K562 (cell line): Measurements from ENCODE around the gene MCEE. TPM values are rescaled to one million over a fixed set of nuclear protein-coding genes. Genes with fewer than 3 reads are reported as not detected.
"Not testable (repeated sequence)": the region's sequence is repeated elsewhere in the genome, so short reads cannot be mapped to it uniquely, and the experiment has no call there.

Source experiments
- ATAC-seq: fragments of 200-7000 bp; cut with Tn5 transposase; 3 replicates; pipeline ENCODE4 v1.9.1; 2020; ENCODE audit warnings: moderate library complexity
- BruUV-seq: library from RNA; stranded (reverse); fragments of 400-500 nt; replicated peaks from 2 replicates; lab custom pipeline; 2021; lab: Mats Ljungman, UMichigan
- CTCF ChIA-PET: fragments of 300-600 bp; formaldehyde crosslinking; extraction: SDS; loops from one replicate; lab custom pipeline; 2021; ENCODE audit warnings: low intra/inter-chr PET ratio; lab: Yijun Ruan, JAX
- POLR2A ChIA-PET: fragments of 300-600, 350-650 bp; sonication (Branson Sonifier 250); formaldehyde crosslinking; extraction: SDS; loops from one replicate; lab custom pipeline; 2021; ENCODE audit warnings: antibody characterized with exemption, inconsistent platforms; lab: Yijun Ruan, JAX
- DNase-seq, 4 experiments: peaks; one replicate each; pipeline versions ENCODE4 v3.0.0 to v3.0.0-alpha.2; 2011 to 2018; ENCODE audit warnings: low spot score in 3 of 4, mixed read lengths in 3 of 4; ENCODE audit errors: extremely low read depth in 1 of 4
- FAIRE-seq: peaks from 2 replicates; lab custom pipeline; 2011; peaks lifted over from hg19 to GRCh38; lab: Jason Lieb, UNC
- H2AFZ ChIP-seq: 2 replicates; pipeline ENCODE4 v1.6.0; 2011; ENCODE audit warnings: low read depth, low read length, control low read depth, inconsistent platforms
- H3K27ac ChIP-seq: fragments of 200-600 bp; 3 replicates; pipeline ENCODE4 v1.8.0; 2011; ENCODE audit warnings: low read depth, mild to moderate bottlenecking, control low read depth, inconsistent platforms, low read length, moderate library complexity, mixed read lengths; ENCODE audit errors: extremely low read depth
- H3K27me3 ChIP-seq, 2 experiments: fragments of 300-600 bp in 1 of 2; 2 replicates in 1 of 2; 3 replicates in 1 of 2; pipeline versions ENCODE4 v1.6.0 to v1.8.0; 2011; ENCODE audit warnings: inconsistent platforms in 2 of 2, low read length in 2 of 2, mild to moderate bottlenecking in 1 of 2, mixed read lengths in 1 of 2, moderate library complexity in 1 of 2; ENCODE audit not compliant: control insufficient read depth in 2 of 2, insufficient read depth in 2 of 2
- H3K36me3 ChIP-seq: fragments of 300-600 bp; 3 replicates; pipeline ENCODE4 v1.8.0; 2011; ENCODE audit warnings: mild to moderate bottlenecking, low read length, inconsistent platforms; ENCODE audit not compliant: control insufficient read depth, insufficient read depth
- H3K4me1 ChIP-seq, 2 experiments: fragments of 200-600 bp in 1 of 2; replicated peaks in 1 of 2; 2 replicates in 1 of 2; 3 replicates in 1 of 2; pipeline versions ENCODE4 v1.5.1 to v1.8.0; 2011; ENCODE audit warnings: inconsistent platforms in 2 of 2, low read length in 2 of 2, mild to moderate bottlenecking in 1 of 2, mixed read lengths in 1 of 2, moderate library complexity in 1 of 2; ENCODE audit not compliant: control insufficient read depth in 2 of 2, insufficient read depth in 2 of 2
- H3K4me2 ChIP-seq: 2 replicates; pipeline ENCODE4 v1.6.1; 2011; ENCODE audit warnings: low read length, control low read depth, inconsistent platforms, mixed read lengths; ENCODE audit not compliant: insufficient read depth
- H3K4me3 ChIP-seq: fragments of 200-600 bp; sonication (generic), shearing (Covaris generic); 2 replicates; pipeline ENCODE4 v1.5.1; 2016; ENCODE audit warnings: control low read depth, inconsistent platforms
- H3K79me2 ChIP-seq: fragments of 200-600 bp; 3 replicates; pipeline ENCODE4 v1.8.0; 2011; ENCODE audit warnings: low read length, inconsistent platforms; ENCODE audit not compliant: control insufficient read depth, insufficient read depth
- H3K9ac ChIP-seq, 2 experiments: 2 replicates each; pipeline versions ENCODE4 v1.6.0 to v1.6.1; 2011; ENCODE audit warnings: low read depth in 2 of 2, low read length in 2 of 2, control low read depth in 1 of 2, inconsistent platforms in 1 of 2, mild to moderate bottlenecking in 1 of 2, mixed read lengths in 1 of 2; ENCODE audit not compliant: insufficient read depth in 1 of 2
- H3K9me1 ChIP-seq: one replicate; pipeline ENCODE4 v1.6.0; 2011; ENCODE audit warnings: inconsistent platforms, mild to moderate bottlenecking, low read length, moderate library complexity; ENCODE audit not compliant: control insufficient read depth, insufficient read depth
- H3K9me3 ChIP-seq: replicated peaks from 2 replicates; pipeline ENCODE4 v1.5.1; 2011; ENCODE audit warnings: low read depth, low read length, inconsistent platforms; ENCODE audit not compliant: control insufficient read depth, insufficient read depth
- H4K20me1 ChIP-seq: replicated peaks from 2 replicates; pipeline ENCODE4 v1.6.1; 2011; ENCODE audit warnings: low read length, inconsistent platforms, mixed read lengths; ENCODE audit not compliant: control insufficient read depth, insufficient read depth
- CBFA2T3 ChIP-seq: fragments of 450-650 bp; IDR thresholded peaks from 2 replicates; pipeline ENCODE4 v1.6.1; 2017
- FOXJ3 ChIP-seq: sonication (generic); formaldehyde crosslinking; IDR thresholded peaks from 2 replicates; pipeline ENCODE4 v1.4.0; 2020; ENCODE audit warnings: mild to moderate bottlenecking, missing genetic modification reagents
- JUN ChIP-seq, 2 experiments: sonication (generic) in 1 of 2; formaldehyde crosslinking in 1 of 2; IDR thresholded peaks; 2 replicates each; pipeline versions ENCODE4 v1.6.1 to v1.8.0; 2012 to 2022; ENCODE audit warnings: borderline replicate concordance in 2 of 2, mild to moderate bottlenecking in 2 of 2, improper control_type of control experiment in 1 of 2, low read depth in 1 of 2, low read length in 1 of 2, missing genetic modification reagents in 1 of 2
- NFE2L1 ChIP-seq: fragments of 450-650 bp; IDR thresholded peaks from 2 replicates; pipeline ENCODE4 v1.6.1; 2016; ENCODE audit warnings: missing genetic modification characterization, low read depth, mild to moderate bottlenecking, missing compliant biosample characterization, moderate library complexity, borderline replicate concordance
- PHTF2 ChIP-seq: fragments of 250-450 bp; sonication (Bioruptor Pico); IDR thresholded peaks from 2 replicates; pipeline ENCODE4 v1.5.0; 2021; ENCODE audit warnings: mild to moderate bottlenecking
- POU5F1 ChIP-seq: fragments of 150-350 bp; IDR thresholded peaks from 2 replicates; pipeline ENCODE4 v1.6.1; 2014; ENCODE audit warnings: borderline replicate concordance, low read length, low read depth, mild to moderate bottlenecking; ENCODE audit not compliant: partially characterized antibody
- SMARCA5 ChIP-seq: fragments of 450-650 bp; IDR thresholded peaks from 2 replicates; pipeline ENCODE4 v1.6.1; 2016
- TRIM24 ChIP-seq, 2 experiments: fragments of 450-650 bp; IDR thresholded peaks; 2 replicates each; pipeline ENCODE4 v1.6.1; 2016
- ZFP1 ChIP-seq: fragments of 450-650 bp; formaldehyde crosslinking; IDR thresholded peaks from 2 replicates; pipeline ENCODE4 v1.4.0; 2020; ENCODE audit warnings: mild to moderate bottlenecking, mixed read lengths
- ZNF253 ChIP-seq: fragments of 250-450 bp; sonication (Bioruptor Pico); conservative IDR thresholded peaks from 2 replicates; pipeline ENCODE4 v1.6.1; 2021; ENCODE audit warnings: mild to moderate bottlenecking
- ZNF785 ChIP-seq: fragments of 250-450 bp; sonication (Bioruptor Pico); IDR thresholded peaks from 2 replicates; pipeline ENCODE4 v1.4.0; 2020; ENCODE audit warnings: mild to moderate bottlenecking
- ZSCAN29 ChIP-seq: fragments of 450-650 bp; IDR thresholded peaks from 2 replicates; pipeline ENCODE4 v1.6.1; 2017
- WGBS: fragments of 100-300 bp; shearing (Covaris generic); methylation state at CpG from one replicate; pipeline ENCODE4 v1.1.6; 2016; ENCODE audit warnings: low coverage, mixed read lengths; ENCODE audit not compliant: insufficient coverage; ENCODE audit errors: missing lambda C conversion rate; 5-methylcytosine and 5-hydroxymethylcytosine counted together
- in situ Hi-C: fragments of 300-500 bp; cut with MboI; formaldehyde crosslinking; loops from 4 replicates; pipeline ENCODE4 v1.15.0; 2018; ENCODE audit warnings: inconsistent platforms, mixed read lengths
- intact Hi-C: fragments of 100-400 bp; cut with micrococcal nuclease; formaldehyde crosslinking; loops from 2 replicates; pipeline ENCODE4 v1.14.2; 2022
- polyA plus RNA-seq, 8 experiments: library from polyadenylated mRNA; depleted of rRNA in 4 of 8; stranded (reverse) in 5 of 8; unstranded in 3 of 8; fragments of >200 nt; fragmentation: Nextera tagmentation in 2 of 8; fragmentation: Illumina TruSeq in 1 of 8; extraction: Ambion mirVana in 2 of 8; extraction: Trizol in 1 of 8; gene quantifications; 2 replicates each; pipeline versions ENCODE4 v1.2.1 to v1.2.3, GENCODE V29; 2011 to 2014; ENCODE audit warnings: inconsistent platforms in 1 of 8, missing spikeins in 1 of 8
- total RNA-seq, 7 experiments: library from RNA; depleted of rRNA in 6 of 7; stranded (reverse); fragments of >200 nt in 6 of 7; fragmentation: Illumina TruSeq in 2 of 7; extraction: Trizol in 2 of 7; gene quantifications; 2 replicates each; pipeline versions ENCODE4 v1.2.1 to v1.2.3, GENCODE V29; 2011 to 2021; ENCODE audit warnings: low replicate concordance in 1 of 7
- TF ChIP-seq, protein P1 (sequence below): fragments of 250-450 bp; sonication (Bioruptor Pico); IDR thresholded peaks from 2 replicates; pipeline ENCODE4 v1.4.0; 2020; ENCODE audit warnings: mild to moderate bottlenecking, moderate library complexity, borderline replicate concordance
- TF ChIP-seq, protein P2 (sequence below): sonication (generic); formaldehyde crosslinking; IDR thresholded peaks from 2 replicates; pipeline ENCODE4 v1.8.0; 2023; ENCODE audit warnings: mild to moderate bottlenecking, missing genetic modification reagents

Gene MCEE
- total and polyA plus RNA-seq, 9 of the 15 experiments (the other 6 are each of a cell fraction or from before 2014, with no cell fraction given), result 15.6 to 49.1 (median 24.5) TPM

DNA sequence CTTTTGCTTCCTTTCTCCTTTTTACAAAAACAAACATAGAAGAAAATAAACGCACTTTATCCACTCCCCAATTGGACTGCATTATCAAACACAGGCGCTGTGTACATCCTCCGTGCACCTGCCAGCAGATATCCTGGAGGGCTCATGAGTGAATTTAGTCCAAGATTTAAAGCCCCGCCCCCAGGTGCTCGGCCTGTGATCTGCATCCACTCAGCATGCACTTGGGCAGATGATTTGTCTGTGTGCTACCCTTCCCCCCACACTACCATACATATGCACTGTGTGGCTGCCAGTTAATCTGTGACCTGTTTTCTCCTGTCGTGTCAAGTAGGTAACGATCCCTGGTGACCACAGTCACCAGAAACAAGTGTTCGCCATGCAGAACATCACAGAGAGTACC is 48.8 kb upstream of the MCEE start:
- H3K9me3 ChIP-seq, H3K9ac ChIP-seq, H3K4me1 ChIP-seq, CTCF ChIA-PET, FAIRE-seq, H2AFZ ChIP-seq, intact Hi-C loops, POLR2A ChIA-PET, H3K79me2 ChIP-seq, in situ Hi-C loops, H3K4me3 ChIP-seq, BruUV-seq, H3K27ac ChIP-seq, ATAC-seq, H4K20me1 ChIP-seq, DNase-seq, H3K9me1 ChIP-seq, H3K36me3 ChIP-seq, H3K4me2 ChIP-seq: not testable (repeated sequence)
- H3K27me3 ChIP-seq, result peaks cover 7 to 39% of the 10 kb centered on the region in 2 experiments
- WGBS, result 0% methylated on average over 8 of the region's 8 CpGs

DNA sequence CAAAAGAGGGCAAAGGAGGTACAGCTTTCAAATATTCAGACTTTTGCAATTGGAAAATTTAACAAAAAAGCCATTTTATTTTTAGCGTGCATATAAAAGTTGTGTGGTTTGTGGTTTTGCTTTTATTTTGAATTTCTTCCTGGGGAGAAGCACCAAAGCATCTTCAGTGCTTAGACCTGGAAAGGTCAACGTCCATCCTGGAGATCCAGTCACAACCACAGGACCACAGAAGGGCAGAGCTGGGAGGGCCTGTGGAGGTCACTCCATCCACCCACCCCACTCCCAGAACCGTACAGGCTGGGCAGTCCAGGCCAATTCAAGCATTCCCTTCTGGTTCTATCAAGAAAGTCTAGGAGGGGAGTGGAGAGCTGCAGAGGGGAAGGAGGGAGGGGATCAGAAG is 44.2 kb upstream of the MCEE start:
- intact Hi-C loops (no loop called here), in situ Hi-C loops (no loop called here)
- Histone ChIP-seq H3K4me2 (no peak overlapping the region), H3K4me1 (no peaks in the 10 kb centered on the region), H2AFZ (no peak overlapping the region), H3K79me2 (no peaks in the 10 kb centered on the region), H3K27ac (no peak overlapping the region), H3K36me3 (no peaks in the 10 kb centered on the region), H3K27me3 (peaks cover 7 to 50% of the 10 kb centered on the region in 2 experiments), H3K9me3 (no peaks in the 10 kb centered on the region), H3K4me3 (no peak overlapping the region), H3K9me1 (no peaks in the 10 kb centered on the region), H3K9ac (no peak overlapping the region), H4K20me1 (no peaks in the 10 kb centered on the region)
- 0% methylated on average over 3 of the region's 3 CpGs for WGBS
- no TSS peak for BruUV-seq
- DNase-seq (no peak), ATAC-seq (no peak), FAIRE-seq (no peak)
- POLR2A ChIA-PET, result no interaction called here
- CTCF ChIA-PET, result no interaction called here
- TF ChIP-seq ZNF253 (CRISPR knock-in tag), result no peak
- TF ChIP-seq, protein P1, sequence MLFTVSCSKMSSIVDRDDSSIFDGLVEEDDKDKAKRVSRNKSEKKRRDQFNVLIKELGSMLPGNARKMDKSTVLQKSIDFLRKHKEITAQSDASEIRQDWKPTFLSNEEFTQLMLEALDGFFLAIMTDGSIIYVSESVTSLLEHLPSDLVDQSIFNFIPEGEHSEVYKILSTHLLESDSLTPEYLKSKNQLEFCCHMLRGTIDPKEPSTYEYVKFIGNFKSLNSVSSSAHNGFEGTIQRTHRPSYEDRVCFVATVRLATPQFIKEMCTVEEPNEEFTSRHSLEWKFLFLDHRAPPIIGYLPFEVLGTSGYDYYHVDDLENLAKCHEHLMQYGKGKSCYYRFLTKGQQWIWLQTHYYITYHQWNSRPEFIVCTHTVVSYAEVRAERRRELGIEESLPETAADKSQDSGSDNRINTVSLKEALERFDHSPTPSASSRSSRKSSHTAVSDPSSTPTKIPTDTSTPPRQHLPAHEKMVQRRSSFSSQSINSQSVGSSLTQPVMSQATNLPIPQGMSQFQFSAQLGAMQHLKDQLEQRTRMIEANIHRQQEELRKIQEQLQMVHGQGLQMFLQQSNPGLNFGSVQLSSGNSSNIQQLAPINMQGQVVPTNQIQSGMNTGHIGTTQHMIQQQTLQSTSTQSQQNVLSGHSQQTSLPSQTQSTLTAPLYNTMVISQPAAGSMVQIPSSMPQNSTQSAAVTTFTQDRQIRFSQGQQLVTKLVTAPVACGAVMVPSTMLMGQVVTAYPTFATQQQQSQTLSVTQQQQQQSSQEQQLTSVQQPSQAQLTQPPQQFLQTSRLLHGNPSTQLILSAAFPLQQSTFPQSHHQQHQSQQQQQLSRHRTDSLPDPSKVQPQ (CRISPR knock-in tag), result no peak
- no peak for TF ChIP-seq JUN (IDR thresholded peaks at IDR 0.05; ENCODE audit: borderline replicate concordance, low read depth, low read length)
- TF ChIP-seq JUN (CRISPR knock-in tag; IDR thresholded peaks at IDR 0.05; ENCODE audit: borderline replicate concordance), result no peak
- no peak for TF ChIP-seq NFE2L1 (tag)
- no peak for TF ChIP-seq SMARCA5
- no peak for TF ChIP-seq PHTF2 (CRISPR knock-in tag)
- no peak for TF ChIP-seq POU5F1
- TF ChIP-seq FOXJ3, result no peak
- TF ChIP-seq ZSCAN29, result no peak
- TF ChIP-seq, protein P2, sequence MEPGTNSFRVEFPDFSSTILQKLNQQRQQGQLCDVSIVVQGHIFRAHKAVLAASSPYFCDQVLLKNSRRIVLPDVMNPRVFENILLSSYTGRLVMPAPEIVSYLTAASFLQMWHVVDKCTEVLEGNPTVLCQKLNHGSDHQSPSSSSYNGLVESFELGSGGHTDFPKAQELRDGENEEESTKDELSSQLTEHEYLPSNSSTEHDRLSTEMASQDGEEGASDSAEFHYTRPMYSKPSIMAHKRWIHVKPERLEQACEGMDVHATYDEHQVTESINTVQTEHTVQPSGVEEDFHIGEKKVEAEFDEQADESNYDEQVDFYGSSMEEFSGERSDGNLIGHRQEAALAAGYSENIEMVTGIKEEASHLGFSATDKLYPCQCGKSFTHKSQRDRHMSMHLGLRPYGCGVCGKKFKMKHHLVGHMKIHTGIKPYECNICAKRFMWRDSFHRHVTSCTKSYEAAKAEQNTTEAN (CRISPR knock-in tag), result no peak
- TF ChIP-seq CBFA2T3, result no peak
- no peak for TF ChIP-seq ZFP1 (CRISPR knock-in tag)
- no peak for TF ChIP-seq ZNF785 (CRISPR knock-in tag)
- no peak for TF ChIP-seq TRIM24 (IDR thresholded peaks at IDR 0.05)
